ENCODE data around the gene MED13L. TPM values are rescaled to one million over a fixed set of nuclear protein-coding genes. Genes with fewer than 3 reads are reported as not detected.

MED13L gene
- total and polyA plus RNA-seq, 2 of the 4 experiments (the other 2 are of a cell fraction), result 17.9 to 49.1 TPM

DNA sequence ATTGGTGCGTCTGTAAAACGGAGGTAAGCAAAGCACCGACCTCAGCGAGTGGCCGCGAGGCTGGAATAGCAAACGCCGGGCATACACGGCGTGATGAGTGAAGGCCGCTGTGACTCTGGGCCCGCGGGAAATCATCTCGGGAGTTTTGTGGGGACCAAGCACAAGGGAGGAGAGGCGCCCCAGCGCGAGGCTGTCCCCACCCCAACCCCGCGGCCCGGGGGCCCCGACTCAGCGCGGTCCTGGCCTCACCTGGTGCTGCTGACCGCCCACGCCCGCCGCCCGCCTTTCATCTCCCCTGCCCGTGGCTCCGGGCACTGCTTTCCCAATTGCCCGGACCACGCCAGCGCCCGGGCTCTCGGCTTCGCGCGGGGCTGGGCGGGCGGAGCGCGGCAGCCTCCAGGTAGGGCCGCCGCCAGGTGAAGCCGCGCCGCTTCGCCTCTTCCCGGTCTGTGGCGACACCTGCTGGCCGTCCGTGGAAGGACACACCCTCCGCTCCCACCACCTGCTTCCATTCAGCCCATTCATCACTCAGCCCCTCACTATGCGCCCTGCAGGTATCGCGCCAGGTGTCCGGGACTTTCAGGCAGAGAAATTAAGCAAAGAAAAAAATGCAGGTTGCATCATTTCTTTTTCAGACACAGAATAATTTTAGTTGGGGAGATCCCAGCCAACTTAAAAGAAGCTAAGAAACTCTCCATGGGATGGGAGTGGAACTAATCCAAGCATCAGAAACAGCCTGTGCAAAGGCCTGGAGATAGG, 360.4 kb downstream of the MED13L start:
- no peak overlapping the region for H3K4me2 ChIP-seq (ENCODE audit: low read depth, low read length)
- CTCF ChIA-PET, result interaction anchor here (0.6 to 1.5 kb wide), 9 partner anchors 8 to 1293 kb away, joined by 3 to 11 read pairs (median 3); no protein-coding TSS in a partner anchor
- no TSS peak for BruUV-seq (replicated peaks)

More for the DNA sequence above, 360.4 kb downstream of the MED13L start:
- Histone ChIP-seq H3K27me3 (ENCODE audit: control insufficient read depth, insufficient read depth, low read length) (peaks cover 28% of the 10 kb centered on the region), H3K18ac (ENCODE audit: low read depth, low read length) (no peak overlapping the region), H3K9me1 (ENCODE audit: insufficient read depth, low read length) (no peaks in the 10 kb centered on the region), H2BK15ac (ENCODE audit: low read depth, low read length) (no peak overlapping the region), H3K14ac (replicated peaks; ENCODE audit: low read depth, low read length) (no peak overlapping the region), H2BK20ac (ENCODE audit: low read depth, low read length) (no peak overlapping the region), H4K8ac (ENCODE audit: low read depth in 2 of 2, low read length in 2 of 2) (no peak overlapping the region), H3K56ac (ENCODE audit: extremely low read depth, insufficient read depth, low read length) (no peak overlapping the region), H3K23ac (ENCODE audit: low read depth, low read length) (no peak overlapping the region), H3K4me1 (ENCODE audit: control insufficient read depth, insufficient read depth, low read length) (peaks cover 3% of the 10 kb centered on the region), H2AFZ (replicated peaks; ENCODE audit: low read length, poor library complexity) (peak overlapping the region; percentile 19), H3K9ac (ENCODE audit: low read depth, low read length) (no peak overlapping the region), H2BK120ac (ENCODE audit: low read depth, low read length) (no peak overlapping the region), H3K4ac (ENCODE audit: low read depth, low read length) (no peak overlapping the region), H3K9me3 (ENCODE audit: control insufficient read depth, insufficient read depth, low read length) (0 out of 2 replicates have a peak, but pooled peaks cover 1% of the 10 kb centered on the region), H2BK5ac (ENCODE audit: low read depth, low read length, poor library complexity, severe bottlenecking) (no peak overlapping the region), H3K36me3 (ENCODE audit: control insufficient read depth, insufficient read depth, low read length) (no peaks in the 10 kb centered on the region), H2AK9ac (replicated peaks; ENCODE audit: low read depth, low read length, poor library complexity) (no peak overlapping the region), H3K79me1 (ENCODE audit: low read depth in 1 of 2, low read length in 2 of 2) (no peaks in the 10 kb centered on the region), H3K27ac (ENCODE audit: insufficient read depth, low read length) (no peak overlapping the region), H4K5ac (ENCODE audit: low read depth, low read length) (no peak overlapping the region), H3K4me3 (ENCODE audit: insufficient read depth, low read depth, low read length) (no peak overlapping the region), H4K91ac (ENCODE audit: insufficient read depth, low read depth, low read length) (no peak overlapping the region), H4K20me1 (ENCODE audit: insufficient read depth, low read length) (no peaks in the 10 kb centered on the region), H2AK5ac (ENCODE audit: low read depth, low read length) (no peak overlapping the region)
- ATAC-seq (ENCODE audit: low read depth) (peak; percentile 78), DNase-seq (no peak)
- in situ Hi-C loops (cut with MboI; ENCODE audit: low sequenced_read_pairs) (loop anchor here (5.0 to 10.0 kb wide), 3 partner anchors 1255 to 1932 kb away; no protein-coding TSS in a partner anchor), dilution Hi-C loops (cut with HindIII; ENCODE audit: low sequenced_read_pairs, unreplicated experiment) (no loop called here), intact Hi-C loops (cut with micrococcal nuclease) (loop anchor here (1.0 to 5.0 kb wide), 4 partner anchors 165 to 1936 kb away; no protein-coding TSS in a partner anchor)
- 13% methylated on average over 28 of the region's 57 CpGs; no CpG with 5 or more reads in 1 of the 2 experiments for WGBS, 2 experiments (ENCODE audit: extremely low coverage in 2 of 2, insufficient read length in 1 of 2)
- peak; percentile 17; the same call in 1 of the 2 replicates for TF ChIP-seq MAZ (IDR thresholded peaks at IDR 0.05; ENCODE audit: borderline replicate concordance, low read depth, low read length)
- peak; percentile 78 for TF ChIP-seq SMC3 (IDR thresholded peaks at IDR 0.05; ENCODE audit: low read depth, low read length)
- TF ChIP-seq CHD1 (IDR thresholded peaks at IDR 0.05; ENCODE audit: low read depth, low read length), result no peak
- TF ChIP-seq RAD21 (IDR thresholded peaks at IDR 0.05; ENCODE audit: low read length), result peak; percentile 88
- TF ChIP-seq, protein P1, sequence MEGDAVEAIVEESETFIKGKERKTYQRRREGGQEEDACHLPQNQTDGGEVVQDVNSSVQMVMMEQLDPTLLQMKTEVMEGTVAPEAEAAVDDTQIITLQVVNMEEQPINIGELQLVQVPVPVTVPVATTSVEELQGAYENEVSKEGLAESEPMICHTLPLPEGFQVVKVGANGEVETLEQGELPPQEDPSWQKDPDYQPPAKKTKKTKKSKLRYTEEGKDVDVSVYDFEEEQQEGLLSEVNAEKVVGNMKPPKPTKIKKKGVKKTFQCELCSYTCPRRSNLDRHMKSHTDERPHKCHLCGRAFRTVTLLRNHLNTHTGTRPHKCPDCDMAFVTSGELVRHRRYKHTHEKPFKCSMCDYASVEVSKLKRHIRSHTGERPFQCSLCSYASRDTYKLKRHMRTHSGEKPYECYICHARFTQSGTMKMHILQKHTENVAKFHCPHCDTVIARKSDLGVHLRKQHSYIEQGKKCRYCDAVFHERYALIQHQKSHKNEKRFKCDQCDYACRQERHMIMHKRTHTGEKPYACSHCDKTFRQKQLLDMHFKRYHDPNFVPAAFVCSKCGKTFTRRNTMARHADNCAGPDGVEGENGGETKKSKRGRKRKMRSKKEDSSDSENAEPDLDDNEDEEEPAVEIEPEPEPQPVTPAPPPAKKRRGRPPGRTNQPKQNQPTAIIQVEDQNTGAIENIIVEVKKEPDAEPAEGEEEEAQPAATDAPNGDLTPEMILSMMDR (conservative IDR thresholded peaks at IDR 0.05; ENCODE audit: low read depth, low read length), result peak; percentile 83
- POLR2A ChIA-PET (ENCODE audit: unreplicated experiment), result no interaction called here
